HG02610 (cell line): ENCODE data around the gene TRIM2.
"Not testable (repeated sequence)": the region's sequence is repeated elsewhere in the genome, so short reads cannot be mapped to it uniquely, and the experiment has no call there.

Experiments used
- ATAC-seq: cut with Tn5 transposase; IDR thresholded peaks from one replicate; pipeline ENCODE4 v1.9.1; 2021; ENCODE audit warnings: mild to moderate bottlenecking, moderate library complexity; ENCODE audit not compliant: unreplicated experiment

Gene TRIM2

DNA sequence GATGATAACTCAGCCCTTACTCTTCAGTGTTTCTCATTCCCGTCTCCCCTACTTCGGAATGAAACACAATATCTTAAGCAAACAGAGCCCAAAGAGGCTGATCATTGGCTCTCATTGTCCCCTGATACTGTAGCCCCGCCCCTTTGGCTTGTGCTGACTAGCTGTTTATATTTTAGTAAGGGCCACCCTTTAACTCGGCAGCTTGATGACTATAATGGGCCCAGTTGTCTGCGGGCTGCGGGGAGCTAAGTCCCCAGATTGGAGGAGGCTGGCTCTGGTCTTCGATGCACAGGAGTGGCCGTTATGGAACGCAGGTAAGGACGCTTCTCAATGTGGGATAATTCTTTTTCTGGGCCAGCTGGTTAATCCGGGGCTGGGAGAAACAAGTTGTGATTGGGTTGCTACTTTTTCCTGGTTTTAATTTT, at the start of gene TRIM2:
Gene TRIM2 (plus strand): TSS at position 197 of the 425 bp plus-strand sequence. CDS start 88 bp downstream, at position 285.
- no peak for ATAC-seq

DNA sequence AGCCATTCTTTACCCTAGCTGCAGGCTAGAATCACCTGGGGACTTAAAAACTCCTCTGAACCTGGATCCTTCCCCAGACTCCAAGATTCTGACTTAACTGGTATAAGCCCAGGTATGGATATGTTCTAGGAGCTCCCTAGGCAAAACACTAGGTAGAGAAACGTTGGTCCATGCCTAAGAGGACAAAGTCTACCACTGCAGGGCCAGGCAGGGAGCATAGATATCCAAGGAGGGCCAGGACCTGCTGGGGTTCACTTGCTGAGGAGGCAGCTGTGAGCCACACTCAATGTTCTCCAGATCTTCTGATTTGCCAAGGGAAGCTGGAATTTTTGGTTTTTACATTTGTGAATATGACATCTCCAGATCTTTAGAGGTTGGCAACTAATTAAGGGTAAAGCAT, 48.6 kb upstream of the TRIM2 start:
- ATAC-seq: no peak

DNA sequence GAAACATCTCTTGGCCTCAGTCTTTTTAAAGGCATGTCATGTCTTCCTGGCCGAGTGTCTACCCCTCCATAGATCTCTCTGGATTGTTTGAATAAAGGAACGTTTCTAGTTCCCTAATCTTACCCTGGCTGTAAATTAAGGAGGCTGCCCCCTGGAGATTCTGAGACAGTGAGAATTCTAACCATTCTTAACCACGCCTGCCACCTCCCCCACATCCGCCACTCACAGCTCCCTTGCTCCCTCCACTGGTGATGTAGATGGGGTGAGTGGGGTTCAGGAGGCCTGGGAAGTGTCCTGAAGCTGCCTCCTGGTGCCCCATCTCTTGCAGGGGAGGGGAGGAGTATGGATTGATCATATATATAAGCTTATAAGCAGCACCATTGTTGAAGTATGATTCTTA, 48.0 kb upstream of the TRIM2 start:
- no peak for ATAC-seq

DNA sequence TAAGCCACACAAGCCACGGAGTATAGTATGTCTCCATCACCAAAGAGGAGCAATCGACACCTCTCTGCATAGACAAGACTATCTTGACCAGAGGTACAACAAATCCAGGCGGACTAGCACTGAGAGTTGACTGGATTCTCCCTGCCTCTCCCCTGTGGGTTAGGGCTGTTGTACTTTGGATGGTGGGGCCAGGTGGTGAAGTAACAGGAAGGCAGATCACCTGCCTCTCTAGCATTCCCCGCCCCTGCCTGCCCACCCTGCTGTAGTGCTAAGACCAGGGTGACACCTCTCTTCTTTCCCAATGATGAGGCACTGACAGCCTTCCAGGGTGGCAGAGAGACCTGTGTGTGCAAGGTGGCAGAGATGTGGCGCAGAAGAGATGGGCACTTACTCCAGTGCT, 47.5 kb upstream of the TRIM2 start:
- no peak for ATAC-seq

DNA sequence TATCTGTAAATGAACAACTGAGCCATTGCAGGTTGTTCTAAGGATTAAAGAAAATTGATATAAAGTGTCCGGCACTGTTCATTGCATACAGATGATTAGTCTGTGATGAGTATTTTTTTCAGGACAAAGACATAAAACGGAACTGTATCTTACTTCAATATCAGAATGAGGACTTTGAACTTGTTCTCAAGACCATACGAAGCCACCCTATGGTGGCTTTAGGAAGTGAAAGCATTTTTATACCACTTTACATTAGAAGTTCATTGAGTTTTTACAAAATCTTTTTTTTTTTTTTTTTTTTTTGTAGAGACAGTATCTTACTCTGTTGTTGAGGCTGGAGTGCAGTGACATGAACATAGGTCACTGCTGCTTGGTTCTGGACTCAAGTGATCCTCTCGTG, 45.2 kb upstream of the TRIM2 start:
- no peak for ATAC-seq

DNA sequence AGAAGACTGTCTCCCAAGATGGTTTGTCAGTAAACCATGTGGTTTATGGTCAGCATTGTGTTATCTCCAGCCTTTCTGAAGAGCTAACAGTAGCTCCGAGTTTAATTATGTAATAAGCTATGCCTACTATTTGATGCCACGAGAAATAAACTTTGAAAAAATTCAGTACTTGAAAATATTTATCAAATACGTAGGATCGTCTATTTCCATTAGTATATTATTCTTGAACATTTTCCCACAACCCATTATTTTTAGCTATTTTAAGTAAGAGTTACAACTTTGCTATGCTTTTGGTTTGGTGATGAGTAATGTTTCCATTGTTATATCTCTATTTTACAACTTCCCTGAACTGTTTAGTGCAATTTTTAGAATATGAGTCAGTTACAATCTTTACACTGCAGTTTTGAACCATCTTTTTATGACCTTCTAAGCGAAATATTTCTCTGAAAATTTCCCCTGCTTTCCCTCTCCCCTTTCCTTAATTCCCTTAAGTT, 44.5 kb upstream of the TRIM2 start:
- ATAC-seq: no peak

DNA sequence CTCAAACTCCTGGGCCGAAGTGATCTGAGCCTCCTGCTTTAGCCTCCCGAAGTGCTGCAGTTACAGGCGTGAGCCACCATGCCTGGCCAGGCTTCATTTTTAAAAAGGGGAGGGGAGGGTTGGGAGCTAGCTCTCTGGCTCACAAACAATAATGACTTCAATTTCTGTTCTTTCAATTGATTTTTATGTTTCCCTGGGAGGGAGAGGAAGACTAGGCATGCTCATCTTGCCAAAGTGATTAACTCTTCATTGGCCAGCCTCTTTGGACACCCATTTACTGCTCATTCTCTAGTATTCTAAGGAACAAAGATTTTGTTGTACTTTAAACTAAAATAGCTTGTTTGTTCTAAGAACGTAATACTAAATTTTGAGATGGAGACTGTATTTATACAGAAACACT, 43.4 kb upstream of the TRIM2 start:
- ATAC-seq: no peak

DNA sequence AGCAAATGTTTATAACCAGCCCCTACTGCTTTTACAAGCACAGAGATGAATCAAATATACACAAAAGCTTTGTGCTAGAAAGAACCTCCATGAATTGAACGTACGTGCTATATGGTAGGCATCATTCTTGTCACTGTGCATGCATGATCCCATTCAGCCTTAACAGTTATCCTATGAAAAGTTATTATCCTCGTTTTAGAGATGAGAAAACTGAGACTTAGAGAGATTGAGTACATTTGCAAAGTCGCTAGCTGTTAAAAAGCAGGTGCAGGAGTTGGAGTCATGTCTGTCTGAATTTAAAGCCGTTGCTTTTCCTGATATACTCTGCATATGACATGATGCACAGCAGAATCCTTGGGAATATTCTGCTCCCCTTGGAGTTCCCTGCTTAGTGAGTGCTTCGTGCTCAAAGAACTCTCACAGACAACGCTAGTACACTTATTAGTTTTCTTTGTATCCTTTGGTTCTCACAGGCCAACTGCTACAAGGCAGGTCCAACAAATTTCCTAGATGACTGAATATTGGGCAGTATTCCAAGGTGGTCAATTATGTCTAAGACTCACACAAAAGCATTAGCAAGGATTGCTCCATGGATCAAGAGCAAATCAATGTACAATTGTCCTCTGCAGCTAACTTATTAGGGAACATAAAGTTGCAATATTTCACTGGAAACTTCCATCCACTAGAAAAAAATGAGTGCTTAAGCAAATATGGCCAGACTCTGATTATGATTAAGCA, 42.8 kb upstream of the TRIM2 start:
- ATAC-seq: no peak

DNA sequence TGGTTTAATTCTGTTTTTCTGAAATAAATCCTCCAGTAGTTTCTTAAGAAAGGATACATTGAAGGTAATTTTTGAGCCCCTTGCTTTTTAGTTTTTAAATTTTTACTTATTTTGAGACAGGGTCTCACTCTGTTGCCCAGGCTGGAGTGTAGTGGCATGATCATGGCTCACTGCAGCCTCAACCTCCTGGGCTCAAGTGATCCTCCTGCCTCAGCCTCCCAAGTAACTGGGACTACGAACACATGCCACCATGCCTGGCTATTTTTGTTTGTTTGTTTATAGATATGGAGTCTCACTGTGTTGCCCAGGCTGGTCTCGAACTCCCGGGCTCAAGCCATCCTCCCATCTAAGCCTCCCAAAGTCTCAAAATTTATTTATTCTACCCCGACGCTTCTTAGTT, 39.0 kb upstream of the TRIM2 start:
- ATAC-seq: not testable (repeated sequence)

DNA sequence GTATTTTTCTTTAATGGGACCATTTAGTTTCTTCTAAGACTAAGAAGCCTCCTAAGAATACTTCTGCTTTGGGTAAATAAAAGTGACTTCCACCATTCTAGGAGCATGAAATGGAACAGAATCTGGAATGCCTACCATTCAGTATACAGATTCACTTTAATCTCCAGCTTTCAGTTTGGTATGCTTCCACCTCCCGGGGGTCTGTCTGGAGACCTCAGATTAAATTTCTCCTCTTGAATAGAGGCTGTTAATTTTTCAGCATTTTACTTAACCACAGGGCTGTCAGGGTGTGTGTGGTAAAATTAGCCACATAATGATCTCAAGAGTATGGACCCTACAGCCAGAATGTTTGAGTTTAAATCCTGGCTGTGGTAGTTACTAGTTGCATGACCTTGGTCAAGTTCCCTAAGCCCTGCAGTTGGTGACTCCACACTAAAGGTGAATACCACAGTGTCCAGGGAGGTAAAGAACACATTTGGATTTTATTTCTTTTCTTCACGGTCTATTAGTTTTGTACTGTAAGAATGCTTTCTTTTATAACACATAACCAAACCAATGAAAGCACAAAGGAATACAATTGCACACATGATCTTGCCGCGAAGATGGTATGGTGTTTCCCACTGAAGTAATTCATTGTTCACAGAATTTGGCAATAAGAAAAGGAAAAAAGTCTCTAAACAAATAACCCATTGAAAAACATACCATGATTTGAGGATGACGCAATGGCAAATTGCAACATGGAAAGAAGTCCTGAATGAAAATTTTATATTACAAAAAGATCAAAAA, 37.3 kb upstream of the TRIM2 start:
- ATAC-seq: no peak

DNA sequence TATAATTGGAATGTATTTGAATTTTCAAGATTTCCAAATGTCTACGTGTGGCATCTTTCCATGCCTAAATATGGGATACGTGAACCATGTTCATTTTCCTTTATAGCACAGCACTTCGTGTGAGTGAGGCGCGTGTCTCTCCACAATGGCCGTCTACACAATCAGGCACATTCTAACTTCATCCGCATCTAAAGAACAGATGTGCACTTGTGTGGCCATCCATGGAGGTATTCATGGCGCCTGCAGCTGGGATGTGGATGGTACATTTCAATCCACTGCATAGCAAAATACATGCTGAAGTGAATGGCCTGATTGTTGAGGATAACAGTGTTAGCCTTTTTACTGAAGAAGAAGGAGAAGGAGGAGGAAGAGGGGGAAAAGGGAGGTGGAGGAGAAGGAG, 34.5 kb upstream of the TRIM2 start:
- ATAC-seq: no peak

DNA sequence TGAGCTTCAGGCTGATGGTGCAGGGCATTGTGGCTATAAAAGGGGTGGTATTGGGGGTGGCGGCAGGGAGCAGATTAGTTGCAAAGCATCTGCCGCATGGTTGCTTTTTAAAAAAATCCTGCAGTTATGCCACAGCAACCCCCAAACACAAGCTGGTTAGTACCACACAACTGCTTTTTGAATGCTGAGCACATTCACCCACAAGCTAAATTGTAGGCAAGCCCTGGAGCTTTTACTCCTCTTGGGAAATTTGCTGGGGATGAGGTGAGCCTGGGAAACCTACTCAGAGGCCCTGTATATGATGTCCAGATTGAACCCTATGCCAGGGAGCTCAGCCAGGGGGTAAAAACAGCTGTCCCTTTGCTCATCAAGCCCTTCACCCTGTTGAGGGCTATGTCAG, 33.8 kb upstream of the TRIM2 start:
- no peak for ATAC-seq

DNA sequence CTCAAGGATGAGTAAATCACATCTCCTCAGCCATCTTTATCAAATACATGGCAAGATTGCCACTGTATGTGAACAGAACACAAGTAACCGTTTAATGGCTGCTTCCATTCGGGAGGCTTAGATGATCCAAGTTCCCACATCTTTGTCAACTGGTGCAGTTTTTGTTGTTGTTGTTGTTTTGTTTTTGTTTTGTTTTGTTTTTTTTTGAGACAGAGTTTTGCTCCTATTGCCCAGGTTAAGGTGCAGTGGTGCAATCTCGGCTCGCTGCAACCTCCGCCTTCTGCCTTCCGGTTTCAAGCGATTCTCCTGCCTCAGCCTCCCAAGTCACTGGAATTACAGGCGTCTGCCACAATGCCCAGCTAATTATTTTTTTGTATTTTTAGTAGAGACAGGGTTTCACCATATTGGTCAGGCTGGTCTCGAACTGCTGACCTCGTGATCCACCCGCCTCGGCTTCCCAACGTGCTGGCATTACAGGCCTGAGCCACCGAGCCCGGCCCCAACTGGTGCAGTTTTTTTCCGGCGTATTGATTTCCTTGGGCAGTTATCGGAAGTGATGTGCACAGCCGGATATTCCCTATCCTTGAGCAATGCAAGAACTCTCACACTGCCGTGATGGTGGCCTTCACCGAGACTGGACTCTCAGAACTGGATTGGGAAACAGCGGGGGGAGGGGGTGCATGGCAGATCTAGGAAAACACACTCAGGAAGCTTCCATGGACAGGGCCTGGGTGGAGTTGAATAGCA, 29.2 kb upstream of the TRIM2 start:
- ATAC-seq: no peak

DNA sequence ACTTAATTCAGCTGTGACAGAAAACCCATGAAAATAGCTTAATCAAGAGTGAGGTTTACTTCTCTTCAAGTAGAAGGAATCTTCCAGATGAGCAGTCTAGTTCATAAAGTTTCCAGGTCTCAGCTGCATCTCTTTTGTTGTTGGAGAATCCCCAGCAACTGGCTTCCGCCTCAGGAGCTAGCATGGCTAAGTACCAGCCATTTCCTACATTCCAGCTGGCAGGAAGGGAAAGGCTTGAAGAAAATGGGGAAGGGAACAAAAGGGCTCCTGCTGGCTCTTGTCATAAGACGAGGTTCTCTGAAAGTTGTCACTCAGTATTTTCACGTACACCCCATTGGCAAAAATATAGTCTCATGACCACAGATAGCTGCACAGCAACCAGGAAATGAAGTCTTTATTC, 27.3 kb upstream of the TRIM2 start:
- ATAC-seq: no peak

DNA sequence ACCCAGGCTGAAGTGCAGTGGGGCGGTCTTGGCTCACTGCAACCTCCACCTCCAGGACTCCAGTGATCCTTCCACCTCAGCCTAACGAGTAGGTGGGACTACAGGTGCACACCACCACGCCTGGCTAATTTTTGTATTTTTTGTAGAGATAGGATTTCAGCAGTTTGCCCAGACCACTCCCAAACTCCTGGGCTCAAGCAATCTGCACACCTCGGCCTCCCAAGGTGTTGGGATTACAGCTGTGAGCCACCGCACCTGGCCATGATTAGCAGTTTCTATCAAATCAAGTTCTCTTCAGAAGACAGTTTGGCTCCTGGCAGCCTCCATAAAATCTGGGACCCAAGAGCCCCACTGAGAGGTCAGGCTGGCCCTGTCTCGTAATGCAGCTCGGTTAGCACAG, 26.4 kb upstream of the TRIM2 start:
- no peak for ATAC-seq

DNA sequence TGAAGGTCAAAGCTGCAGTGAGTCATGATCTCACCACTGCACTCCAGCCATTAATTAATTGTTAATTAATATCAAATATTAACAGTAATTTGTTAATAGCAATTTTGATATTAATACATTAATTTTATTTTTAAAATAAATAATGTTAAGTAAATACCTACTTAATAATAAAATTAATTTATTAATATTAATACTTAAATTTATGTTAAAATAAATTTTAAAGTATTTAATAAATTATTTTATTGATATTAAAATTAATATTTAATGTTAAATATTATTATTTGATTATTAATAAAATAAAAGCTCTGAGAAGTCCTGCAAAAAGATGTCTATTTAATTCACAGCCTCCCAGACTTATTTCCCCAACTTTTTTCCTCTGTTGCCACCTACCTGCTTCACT, 25.1 kb upstream of the TRIM2 start:
- ATAC-seq: no peak

DNA sequence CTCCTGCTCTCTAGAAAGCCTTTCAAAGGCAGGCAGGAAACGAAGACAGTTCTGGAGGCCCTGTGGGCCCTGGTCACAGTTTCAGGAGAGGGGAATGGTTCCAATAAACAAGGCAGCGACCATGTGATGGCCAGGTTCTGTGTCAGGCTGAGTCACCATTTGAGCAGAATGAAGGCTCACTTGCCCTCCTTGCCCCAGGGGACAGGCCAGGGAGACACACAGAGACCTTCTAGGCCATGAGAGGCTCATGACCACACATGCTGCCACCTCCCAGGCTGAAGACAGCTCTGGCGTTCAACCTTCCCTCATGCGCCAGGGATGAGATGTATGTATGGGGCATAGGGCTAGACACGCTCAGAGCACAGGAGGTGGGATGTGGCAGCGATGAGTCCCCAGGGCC, 22.9 kb upstream of the TRIM2 start:
- no peak for ATAC-seq

DNA sequence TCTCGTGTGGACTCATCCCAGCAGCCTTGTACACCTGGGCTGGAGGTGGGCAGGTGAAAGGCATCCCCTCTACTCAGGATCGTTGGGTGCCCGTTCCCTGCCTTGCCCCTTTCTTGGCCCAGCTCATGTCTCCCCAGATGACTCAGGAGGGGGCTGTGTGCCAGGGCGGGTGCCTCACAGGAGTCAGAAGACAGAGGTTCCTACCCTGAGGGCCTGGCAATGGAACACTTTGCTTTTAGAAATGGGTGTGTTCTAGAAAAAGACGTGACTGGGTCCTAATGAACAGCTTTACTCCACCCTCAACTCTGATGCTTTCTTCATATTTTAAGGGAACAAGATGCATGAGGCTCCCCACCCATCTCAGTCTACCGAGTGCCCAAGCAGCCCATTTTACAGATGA, 22.5 kb upstream of the TRIM2 start:
- ATAC-seq: no peak

DNA sequence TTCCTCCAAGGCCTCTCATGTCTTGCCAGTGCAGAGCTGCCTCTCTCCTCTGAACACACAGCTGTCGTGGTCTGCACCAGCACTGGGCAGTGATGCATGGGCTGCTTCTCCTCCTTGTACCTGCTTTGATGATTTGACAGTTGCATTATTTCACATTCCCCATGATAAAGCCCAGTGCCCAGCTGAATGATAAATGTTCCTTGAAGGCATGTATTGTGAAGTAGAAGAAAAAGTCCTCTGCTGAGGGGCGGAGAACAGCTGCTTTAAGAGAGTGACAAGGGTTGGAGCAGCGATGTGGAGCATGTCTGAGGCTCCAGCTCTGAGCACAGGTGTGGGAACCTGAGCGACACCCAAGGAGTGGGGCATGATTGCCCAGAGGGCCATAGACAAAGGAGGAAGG, 21.1 kb upstream of the TRIM2 start:
- ATAC-seq: no peak

DNA sequence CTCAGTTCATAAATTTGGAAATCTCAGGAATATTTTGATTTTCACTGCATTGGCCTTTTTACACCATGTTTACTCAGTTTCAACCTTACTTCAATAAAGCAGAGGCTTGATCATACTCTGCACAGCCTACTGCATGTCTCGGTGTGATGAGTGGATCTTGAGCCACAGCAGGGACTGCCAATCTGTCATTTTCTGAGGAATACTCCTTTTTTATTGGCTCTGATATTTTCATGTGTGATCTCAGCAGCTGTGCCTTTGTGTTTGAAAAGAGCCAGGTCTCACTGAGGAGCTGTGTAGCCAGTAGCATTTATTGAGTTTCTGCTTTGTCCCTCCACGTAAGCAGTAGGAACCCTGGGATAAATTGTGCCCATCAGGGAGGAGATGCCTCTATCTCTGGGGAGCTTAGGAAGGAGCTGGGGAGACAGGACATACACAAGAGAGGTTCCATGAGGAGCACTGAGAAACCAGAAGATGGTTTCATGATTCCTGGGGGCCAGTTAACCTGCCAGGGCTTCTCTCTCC, 18.9 kb upstream of the TRIM2 start:
- no peak for ATAC-seq

DNA sequence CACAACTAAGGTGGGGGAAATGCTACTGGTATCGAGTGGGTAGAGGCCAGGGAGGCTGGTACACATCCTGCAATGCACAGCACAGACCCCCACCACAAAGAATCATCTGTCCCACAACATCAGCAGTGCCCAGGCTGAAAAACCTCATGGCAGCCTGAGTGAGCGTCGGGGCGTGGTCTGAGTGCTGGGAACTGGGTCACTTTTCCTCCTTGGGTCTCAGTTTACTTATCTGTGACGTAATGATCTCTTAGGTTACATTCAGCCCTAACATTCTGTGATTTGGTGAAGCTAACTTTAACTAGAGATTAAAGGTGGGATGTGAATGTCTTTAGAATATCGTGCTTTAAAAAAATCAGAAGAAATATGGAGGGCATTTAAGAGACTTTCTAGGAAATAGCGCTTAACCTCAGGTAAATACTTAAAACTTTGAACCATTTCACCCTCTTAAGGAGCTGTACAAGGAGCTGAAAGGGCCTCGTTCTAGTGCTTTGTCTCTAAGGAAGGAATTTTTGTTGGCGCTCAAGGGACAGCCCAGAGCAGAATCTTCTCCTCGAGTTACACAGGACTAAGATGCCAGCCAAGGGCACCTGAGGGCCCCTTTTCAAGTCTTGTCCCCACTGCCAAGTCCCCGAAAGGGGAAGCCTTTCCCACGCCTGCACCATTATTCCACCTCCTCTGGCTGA, 18.1 kb upstream of the TRIM2 start:
- no peak for ATAC-seq
